AG04449 (cell line): ENCODE results near the gene MIEF1.

Experiments used
- CTCF ChIA-PET: fragments of 350-600 bp; formaldehyde crosslinking; extraction: SDS; loops from one replicate; lab custom pipeline; 2021; ENCODE audit warnings: antibody characterized with exemption; lab: Yijun Ruan, JAX
- POLR2A ChIA-PET: fragments of 400-600, 350-600 bp; formaldehyde crosslinking; extraction: SDS; loops from one replicate; lab custom pipeline; 2020; ENCODE audit warnings: antibody characterized with exemption, inconsistent platforms; lab: Yijun Ruan, JAX
- DNase-seq: peaks from one replicate; pipeline ENCODE4 v3.0.0-alpha.2; 2010; ENCODE audit warnings: low read depth, low spot score
- H3K4me3 ChIP-seq: 2 replicates; pipeline ENCODE4 v1.5.1; 2011; ENCODE audit warnings: low read depth, mild to moderate bottlenecking, control low read depth, low read length
- TF ChIP-seq, protein P1 (sequence below): IDR thresholded peaks from one replicate; pipeline ENCODE4 v1.5.1; 2011; ENCODE audit warnings: mild to moderate bottlenecking, moderate library complexity, low read length, control low read depth, inconsistent platforms; ENCODE audit not compliant: insufficient read depth; ENCODE audit errors: missing control alignments

Gene MIEF1

DNA sequence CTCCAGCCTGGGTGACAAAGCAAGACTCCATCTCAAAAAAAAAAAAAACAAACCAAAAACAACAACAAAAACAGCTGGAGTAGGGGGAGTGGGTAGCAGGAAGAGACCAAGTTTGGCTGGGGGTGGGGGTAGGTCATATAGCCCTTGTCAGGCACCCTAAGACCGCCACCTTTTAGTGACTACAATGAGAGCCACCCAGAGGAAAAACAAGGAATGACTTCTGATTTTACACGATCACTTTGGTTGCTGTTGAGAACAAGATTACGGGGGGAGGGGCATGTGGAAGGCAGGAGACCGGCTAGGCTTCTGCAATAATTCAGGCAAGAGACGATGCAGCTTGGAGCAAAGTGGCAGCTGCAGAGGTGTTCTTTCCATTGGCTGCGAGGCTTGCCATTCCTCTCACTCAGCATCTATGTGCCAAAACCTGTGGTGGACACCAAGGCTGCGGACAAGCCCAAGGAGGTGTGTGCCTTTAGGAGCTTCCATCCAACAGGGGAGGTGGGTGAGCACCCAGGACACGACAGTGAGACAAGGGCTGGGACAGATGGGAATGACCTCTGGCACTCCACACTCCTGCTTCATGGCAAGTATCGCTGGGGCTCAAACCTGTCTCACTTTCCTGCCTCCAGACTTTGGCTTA lies 28.7 kb downstream of the MIEF1 start:
- DNase-seq: no peak
- POLR2A ChIA-PET: interaction anchor here (0.7 to 0.8 kb wide), 2 partner anchors 8 to 11 kb away, joined by 3 read pairs; no protein-coding TSS in a partner anchor
- TF ChIP-seq, protein P1, sequence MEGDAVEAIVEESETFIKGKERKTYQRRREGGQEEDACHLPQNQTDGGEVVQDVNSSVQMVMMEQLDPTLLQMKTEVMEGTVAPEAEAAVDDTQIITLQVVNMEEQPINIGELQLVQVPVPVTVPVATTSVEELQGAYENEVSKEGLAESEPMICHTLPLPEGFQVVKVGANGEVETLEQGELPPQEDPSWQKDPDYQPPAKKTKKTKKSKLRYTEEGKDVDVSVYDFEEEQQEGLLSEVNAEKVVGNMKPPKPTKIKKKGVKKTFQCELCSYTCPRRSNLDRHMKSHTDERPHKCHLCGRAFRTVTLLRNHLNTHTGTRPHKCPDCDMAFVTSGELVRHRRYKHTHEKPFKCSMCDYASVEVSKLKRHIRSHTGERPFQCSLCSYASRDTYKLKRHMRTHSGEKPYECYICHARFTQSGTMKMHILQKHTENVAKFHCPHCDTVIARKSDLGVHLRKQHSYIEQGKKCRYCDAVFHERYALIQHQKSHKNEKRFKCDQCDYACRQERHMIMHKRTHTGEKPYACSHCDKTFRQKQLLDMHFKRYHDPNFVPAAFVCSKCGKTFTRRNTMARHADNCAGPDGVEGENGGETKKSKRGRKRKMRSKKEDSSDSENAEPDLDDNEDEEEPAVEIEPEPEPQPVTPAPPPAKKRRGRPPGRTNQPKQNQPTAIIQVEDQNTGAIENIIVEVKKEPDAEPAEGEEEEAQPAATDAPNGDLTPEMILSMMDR: peak; percentile 19
- no peak overlapping the region; the same call in none of the 2 replicates for H3K4me3 ChIP-seq
- CTCF ChIA-PET: interaction anchor here (0.7 to 27.5 kb wide), 22 partner anchors 11 to 819 kb away, joined by 3 to 1079 read pairs (median 5); partner anchors contain the start of genes ATF4, MIEF1, RPL3 and TAB1

DNA sequence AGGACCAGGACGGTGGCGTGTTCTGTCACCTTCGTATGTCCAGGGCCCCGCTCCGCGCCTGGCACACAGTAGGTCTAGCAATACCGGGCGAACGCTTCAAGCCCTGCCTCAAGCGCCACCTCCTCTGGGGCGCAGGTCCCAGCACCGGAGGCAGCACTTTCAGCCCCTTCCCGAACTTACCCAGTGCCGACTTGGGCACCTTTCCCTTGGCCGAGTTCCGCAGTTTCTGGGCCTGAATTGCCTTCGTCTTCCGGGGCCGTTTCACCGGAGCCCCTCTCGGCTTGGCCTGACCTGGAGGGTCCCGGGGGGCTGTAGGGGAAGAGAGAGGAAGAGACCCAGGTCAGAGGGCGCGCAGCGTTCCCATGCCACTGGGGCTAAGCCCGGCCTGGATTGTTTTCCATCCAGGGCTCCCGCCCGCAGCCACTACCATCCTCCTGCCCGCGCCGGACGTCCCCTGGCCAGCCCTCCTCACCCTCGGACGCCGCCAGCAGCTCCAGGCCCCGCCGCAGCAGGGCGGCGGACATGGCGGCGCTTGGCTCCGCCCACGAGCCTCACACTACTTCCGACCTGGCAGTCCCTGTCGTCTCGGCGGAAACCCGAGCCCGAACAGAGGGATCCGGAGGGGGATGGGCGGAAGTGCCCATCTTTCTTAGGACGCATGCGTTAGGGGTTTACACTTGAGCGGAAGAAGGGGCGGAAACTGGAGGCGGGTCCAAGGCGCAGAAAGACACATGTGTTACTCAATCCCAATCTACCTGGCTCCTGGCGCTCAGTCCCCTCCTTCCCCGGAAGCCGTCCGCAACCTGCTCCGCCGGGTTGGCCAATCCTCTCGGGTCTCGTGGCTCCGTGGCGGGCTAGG lies 30.4 kb downstream of the MIEF1 start, which contains the start of gene RPS19BP1:
RPS19BP1 (minus strand) TSS at position 534 of the 859 bp plus-strand sequence; CDS start at position 524, 10 bp downstream.
- peak; percentile 96 for DNase-seq
- CTCF ChIA-PET: interaction anchor here (1.1 to 27.5 kb wide), 7 partner anchors 16 to 816 kb away, joined by 3 to 1079 read pairs (median 71); partner anchors contain the start of genes ADSL and RPL3
- POLR2A ChIA-PET: interaction anchor here (1.0 to 1.4 kb wide), 4 partner anchors 8 to 512 kb away, joined by 3 to 4 read pairs (median 4); partner anchors contain the start of gene RPL3
- TF ChIP-seq, protein P1: no peak
- peak within 1 kb of the TSS; percentile 96 for H3K4me3 ChIP-seq

DNA sequence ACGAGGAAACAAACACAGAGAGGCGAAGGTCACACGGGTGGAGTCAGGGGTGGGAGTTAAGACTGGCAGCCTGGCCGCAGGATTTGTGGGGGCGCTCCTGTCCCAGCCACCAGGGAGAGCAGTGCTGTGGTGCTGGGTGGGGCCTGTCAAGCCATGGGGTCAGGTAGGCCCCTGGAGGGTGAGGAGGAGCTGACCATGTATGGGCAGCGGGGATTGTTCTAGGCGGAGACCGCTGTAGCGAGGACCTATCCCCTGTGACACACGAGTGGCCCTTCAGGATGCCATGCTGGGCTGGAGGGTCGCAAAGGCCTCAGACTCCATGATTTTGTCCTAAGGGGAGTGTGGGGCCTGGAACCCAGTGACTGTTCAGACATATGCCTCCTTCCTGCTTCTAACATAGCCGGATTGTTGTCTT lies 32.0 kb downstream of the MIEF1 start:
- ChIA-PET CTCF (interaction anchor here (0.7 to 27.5 kb wide), 37 partner anchors 9 to 818 kb away, joined by 3 to 1079 read pairs (median 5); partner anchors contain the start of genes ADSL, MIEF1 and RPL3), POLR2A (interaction anchor here (1.1 to 1.4 kb wide), 2 partner anchors 14 to 491 kb away, joined by 3 to 4 read pairs; partner anchors contain the start of gene ATF4)
- DNase-seq: no peak
- no peak overlapping the region for H3K4me3 ChIP-seq
- TF ChIP-seq, protein P1: no peak

DNA sequence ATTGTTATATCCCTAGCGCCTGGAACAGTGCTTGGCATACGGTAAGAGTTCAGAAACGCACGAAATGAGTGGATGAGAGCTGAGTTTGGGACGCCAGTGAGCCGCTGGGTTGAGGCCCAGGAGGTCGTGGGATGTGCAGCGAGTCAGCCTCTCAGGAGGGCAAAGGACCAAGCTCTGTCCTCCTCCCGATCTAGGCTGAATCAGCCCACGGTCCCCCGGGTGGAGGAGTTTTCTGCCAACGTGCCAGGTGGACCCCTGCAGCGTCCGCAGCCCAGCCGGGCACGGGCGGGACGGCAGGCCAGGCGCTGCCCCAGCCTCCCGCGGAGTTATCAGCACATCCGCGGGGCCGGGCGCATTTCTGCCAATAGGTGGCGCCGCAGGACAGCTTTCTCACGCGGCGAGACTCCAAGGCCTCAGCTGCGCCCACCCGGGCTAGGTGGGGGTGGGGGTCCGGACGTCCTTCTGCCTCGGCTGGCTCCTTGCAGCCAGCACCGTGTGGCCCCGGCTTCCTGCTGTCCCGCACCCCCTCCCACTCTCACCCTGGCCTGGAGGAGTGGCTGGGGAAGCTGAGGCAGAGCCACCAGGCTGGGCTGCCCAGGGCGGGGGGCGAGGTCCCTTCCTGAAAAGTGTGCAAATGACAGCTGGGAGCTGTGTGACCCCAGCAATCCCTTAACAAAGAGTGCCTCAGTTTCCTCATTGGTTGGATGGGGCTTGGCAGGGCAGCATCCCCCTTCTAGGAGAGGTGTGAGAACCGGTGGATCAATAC lies 32.7 kb downstream of the MIEF1 start:
- POLR2A ChIA-PET: interaction anchor here (0.6 to 1.1 kb wide), 5 partner anchors 15 to 509 kb away, joined by 3 to 4 read pairs (median 3); partner anchors contain the start of genes ATF4 and RPL3
- TF ChIP-seq, protein P1: peak; percentile 96
- H3K4me3 ChIP-seq: no peak overlapping the region; the same call in 1 of the 2 replicates
- DNase-seq: no peak
- CTCF ChIA-PET: interaction anchor here (0.7 to 27.5 kb wide), 42 partner anchors 10 to 817 kb away, joined by 3 to 1079 read pairs (median 5); partner anchors contain the start of genes ADSL, MIEF1 and RPL3

DNA sequence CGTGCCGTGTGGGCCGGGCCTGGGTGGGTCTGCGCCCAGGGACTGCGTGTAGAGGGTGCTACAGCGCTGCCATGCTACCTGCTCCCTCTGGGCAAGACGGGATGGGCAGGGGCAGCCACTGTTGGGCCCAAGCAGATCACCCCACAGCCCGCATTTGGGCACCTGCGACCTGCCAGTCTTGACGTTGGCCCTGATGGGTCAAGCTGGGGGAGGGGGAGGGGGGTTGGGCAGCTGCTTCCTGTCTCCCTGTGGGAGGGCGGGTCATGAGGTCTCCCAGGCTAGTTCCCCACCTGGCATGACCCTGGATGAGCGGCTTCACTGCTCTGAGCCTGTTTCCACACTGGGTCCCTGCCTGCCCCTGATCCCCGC lies 33.3 kb downstream of the MIEF1 start:
- ChIA-PET CTCF (interaction anchor here (0.7 to 27.5 kb wide), 30 partner anchors 9 to 816 kb away, joined by 3 to 1079 read pairs (median 6); partner anchors contain the start of gene ADSL), POLR2A (interaction anchor here (0.6 to 1.0 kb wide), 3 partner anchors 39 to 509 kb away, joined by 3 read pairs; no protein-coding TSS in a partner anchor)
- DNase-seq: no peak
- H3K4me3 ChIP-seq: no peak overlapping the region
- TF ChIP-seq, protein P1: no peak
